GM19025 (cell line): ENCODE data around the gene KRAS.
A peak's percentile ranks its signal among the peaks of the same experiment; 100 is the strongest.
"Not testable (repeated sequence)": the region's sequence is repeated elsewhere in the genome, so short reads cannot be mapped to it uniquely, and the experiment has no call there.

Experiments used
- ATAC-seq: cut with Tn5 transposase; IDR thresholded peaks from one replicate; pipeline ENCODE4 v1.9.1; 2021; ENCODE audit warnings: mild to moderate bottlenecking, low read depth, moderate library complexity; ENCODE audit not compliant: unreplicated experiment

The KRAS gene

DNA sequence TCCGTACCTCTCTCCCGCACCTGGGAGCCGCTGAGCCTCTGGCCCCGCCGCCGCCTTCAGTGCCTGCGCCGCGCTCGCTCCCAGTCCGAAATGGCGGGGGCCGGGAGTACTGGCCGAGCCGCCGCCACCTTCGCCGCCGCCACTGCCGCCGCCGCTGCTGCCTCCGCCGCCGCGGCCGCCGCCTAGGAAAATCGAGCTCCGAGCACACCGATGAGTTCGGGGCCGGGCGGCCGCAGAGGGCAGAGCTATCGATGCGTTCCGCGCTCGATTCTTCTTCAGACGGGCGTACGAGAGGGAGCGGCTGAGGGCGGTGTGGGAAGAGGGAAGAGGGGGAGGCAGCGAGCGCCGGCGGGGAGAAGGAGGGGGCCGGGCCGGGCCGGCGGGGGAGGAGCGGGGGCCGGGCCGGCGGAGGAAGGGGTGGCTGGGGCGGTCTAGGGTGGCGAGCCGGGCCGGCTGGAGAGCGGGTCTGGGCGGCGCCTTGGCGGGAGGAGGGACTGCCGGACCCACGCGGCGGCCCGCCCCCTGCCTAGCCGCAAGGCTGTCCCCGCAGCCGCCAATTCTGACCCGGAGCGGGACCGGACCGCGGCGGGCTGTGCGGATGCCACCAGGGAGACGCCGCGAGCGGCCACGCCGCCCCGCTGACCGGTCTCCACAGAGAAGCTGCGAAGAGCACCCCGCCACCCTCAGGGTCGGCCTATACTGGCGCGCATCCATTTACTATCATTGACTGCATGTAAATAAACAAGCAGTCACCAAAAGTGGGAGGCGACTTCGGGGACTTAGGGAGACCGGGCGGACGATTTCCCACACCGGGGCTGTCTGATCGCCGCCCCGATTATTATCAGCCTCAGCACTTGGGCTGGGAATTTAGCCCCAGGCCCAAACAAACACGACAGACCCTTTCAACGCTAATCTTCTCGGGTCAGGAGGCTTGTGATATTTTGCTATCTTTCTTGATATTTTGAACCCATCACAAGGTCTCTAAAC lies at the start of gene KRAS:
Gene KRAS, minus strand, starts transcription at position 186 of the 987 bp plus-strand sequence.
- peak; percentile 82 for ATAC-seq

DNA sequence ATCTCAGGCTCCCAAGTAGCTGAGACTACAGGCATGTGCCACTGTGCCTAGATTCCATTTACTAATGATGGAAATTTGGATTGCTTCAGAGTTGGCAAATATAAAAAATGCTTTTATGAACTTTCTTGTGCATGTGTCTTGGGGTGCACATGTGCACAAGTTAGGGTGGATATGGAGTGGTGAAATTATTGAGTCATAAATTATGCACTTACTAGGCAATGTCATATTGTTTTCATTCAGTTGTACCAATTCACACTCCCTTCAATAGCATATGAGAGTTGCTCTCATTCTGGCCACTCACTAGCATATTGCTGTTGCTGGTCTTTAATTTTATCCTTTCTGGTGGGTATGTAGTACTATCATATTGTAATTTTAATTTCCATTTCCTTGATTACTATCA lies 45.7 kb upstream of the KRAS start:
- ATAC-seq, result no peak

GRCh38 chr12:25295361-25295760 lies 44.6 kb upstream of the KRAS start:
- ATAC-seq, result no peak

DNA sequence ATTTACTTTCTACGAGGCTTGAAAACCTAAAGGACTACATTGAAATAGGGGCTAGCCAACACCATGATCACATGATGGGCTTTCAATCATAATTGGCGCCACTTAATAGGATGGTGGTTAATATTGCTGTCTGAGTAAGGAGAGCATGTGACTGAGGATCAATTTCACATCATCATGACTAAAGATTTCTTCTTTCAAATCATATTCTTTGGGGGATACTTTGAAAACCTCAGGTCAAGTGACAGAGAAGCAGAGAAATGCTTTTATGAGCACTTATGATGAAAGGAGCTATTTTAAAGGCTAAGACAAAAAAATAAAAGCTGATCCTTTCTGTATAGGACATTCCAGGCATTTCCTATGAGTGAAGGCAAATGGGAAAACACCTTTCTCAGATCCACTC lies 42.9 kb upstream of the KRAS start:
- no peak for ATAC-seq

DNA sequence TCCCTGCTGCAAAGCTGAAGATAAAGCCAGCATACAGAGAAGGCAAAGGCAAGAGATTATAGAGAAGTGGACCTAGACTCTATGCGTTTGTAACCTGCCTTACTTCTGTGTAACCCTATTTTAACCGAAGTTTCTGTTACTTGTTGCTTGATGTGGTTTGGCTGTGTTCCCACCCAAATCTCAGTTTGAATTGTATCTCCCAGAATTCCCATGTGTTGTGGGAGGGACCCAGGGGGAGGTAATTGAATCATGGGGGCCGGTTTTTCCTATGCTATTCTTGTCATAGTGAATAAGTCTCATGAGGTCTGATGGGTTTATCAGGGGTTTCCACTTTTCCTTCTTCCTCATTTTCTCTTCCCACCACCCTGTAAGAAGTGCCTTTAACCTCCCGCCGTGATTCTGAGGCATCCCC lies 42.1 kb upstream of the KRAS start:
- ATAC-seq, result not testable (repeated sequence)

- no peak for ATAC-seq
Measured at GRCh38 chr12:25287610-25288009, 36.9 kb upstream of the KRAS start.

- ATAC-seq, result no peak
Measured at GRCh38 chr12:25286837-25287236, 36.1 kb upstream of the KRAS start.

DNA sequence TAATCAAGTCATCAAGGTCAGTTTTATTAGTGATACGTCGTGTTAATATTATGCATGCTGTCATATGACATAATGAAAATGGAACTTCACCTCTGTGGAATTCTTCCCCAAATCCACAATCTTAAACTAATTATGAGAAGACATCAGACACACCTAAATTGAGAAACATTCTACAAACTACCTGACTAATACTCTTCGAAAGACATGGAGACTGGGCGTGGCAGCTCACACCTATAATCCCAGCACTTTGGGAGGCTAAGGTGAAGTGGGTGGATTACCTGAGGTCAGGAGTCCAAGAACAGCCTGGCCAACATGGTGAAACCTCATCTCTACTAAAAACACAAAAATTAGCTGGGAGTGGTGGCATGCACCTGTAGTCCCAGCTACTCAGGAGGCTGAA lies 33.3 kb upstream of the KRAS start:
- no peak for ATAC-seq

GRCh38 chr12:25283006-25283405 lies 32.3 kb upstream of the KRAS start:
- no peak for ATAC-seq

DNA sequence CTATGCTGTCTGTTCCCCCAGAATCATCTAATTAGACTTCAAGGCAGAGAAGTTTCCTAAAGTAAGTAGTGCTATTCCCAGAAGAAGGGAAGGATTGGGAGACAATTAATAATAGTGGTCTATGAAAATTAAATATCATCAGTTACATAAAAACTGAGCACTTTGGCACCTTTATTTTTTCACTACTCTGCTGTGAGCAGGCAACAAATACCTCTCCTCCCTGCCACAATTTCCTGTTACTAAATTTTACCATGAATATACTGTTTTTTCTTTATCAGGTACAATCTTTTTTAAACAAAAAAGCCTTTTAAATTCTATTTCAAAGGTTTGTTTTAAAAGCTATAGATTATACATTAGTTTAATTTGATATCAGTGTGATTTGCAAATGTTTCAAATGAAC lies 29.4 kb upstream of the KRAS start:
- no peak for ATAC-seq

GRCh38 chr12:25278269-25278668 lies 27.5 kb upstream of the KRAS start:
- ATAC-seq, result no peak

DNA sequence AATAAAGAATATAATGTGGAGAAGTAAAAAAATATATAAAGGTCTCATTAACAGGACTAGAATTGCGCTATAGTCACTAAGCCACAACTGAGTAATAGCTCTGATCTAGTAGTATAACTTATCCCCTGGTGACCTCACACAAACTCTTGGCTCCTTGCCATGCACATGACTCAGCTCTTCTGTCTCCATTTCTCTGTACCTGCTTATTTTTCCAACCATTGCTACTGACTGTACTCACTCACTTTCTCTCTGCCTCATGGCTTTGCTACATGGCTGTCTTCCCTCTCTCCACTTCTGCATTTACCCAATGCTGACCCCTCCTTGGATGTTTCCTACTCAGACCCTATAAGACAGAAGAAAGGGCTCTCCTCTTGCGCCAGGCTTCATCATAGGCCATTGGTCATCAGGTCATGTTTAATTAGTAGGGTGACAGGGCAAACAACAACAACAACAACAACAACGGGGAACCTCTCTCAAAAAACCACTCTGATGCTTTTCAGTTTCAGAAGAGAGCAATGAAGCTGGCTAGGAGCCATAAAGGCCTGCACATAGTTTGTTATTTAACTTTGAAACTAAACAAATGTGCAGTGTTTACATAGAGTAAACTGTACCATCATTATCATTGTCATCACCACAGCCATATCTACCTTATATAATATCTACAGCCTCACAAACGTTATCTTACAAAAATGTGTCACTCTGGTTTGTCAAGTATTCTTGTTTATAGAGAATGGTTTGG lies 25.6 kb upstream of the KRAS start:
- no peak for ATAC-seq

- ATAC-seq, result no peak
Measured at GRCh38 chr12:25271486-25272098, 20.9 kb upstream of the KRAS start.

GRCh38 chr12:25269701-25270100 lies 19.0 kb upstream of the KRAS start:
- ATAC-seq, result peak; percentile 60

DNA sequence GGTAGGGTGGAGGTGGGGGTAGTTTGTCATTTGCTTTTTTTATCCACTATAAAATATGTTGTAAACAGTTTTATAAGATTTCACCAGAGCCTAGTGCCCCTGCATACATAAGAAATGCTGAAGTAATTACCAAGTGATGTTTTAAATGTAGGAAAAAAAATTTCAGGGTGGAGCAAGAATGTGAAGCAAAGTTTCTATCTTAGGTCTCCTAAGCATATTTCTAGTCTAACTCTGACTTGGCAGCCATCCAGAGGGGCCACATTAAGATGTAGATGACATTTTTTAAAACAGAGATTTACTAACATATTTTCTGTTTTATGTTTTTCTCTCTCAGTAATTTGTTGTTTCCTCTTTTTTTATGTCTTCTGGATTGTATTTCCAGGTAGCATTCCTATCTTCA lies 15.8 kb upstream of the KRAS start:
- ATAC-seq, result no peak

GRCh38 chr12:25264862-25265261 lies 14.1 kb upstream of the KRAS start:
- no peak for ATAC-seq

DNA sequence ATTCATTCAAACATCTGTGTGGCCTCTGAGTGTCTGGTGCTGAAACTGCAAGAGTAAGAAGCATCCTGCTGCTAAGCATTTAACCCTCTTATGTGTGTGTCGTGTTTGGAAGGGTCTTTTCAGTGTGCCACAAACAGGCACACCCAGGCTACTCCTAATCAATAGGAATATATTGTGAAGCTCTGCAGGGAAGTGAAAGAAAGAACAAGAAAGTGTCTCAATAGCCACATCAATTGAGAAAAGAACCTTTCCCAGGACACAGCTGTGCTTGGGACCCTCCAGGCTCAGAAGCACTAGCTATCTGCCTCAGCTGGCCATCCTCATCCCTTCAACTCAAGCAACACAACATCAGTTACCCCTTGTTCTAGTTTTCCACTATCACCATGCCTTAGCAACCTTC lies 13.4 kb upstream of the KRAS start:
- no peak for ATAC-seq

- no peak for ATAC-seq
Measured at GRCh38 chr12:25263594-25263993, 12.9 kb upstream of the KRAS start.

GRCh38 chr12:25262389-25263074 lies 11.8 kb upstream of the KRAS start:
- no peak for ATAC-seq

GRCh38 chr12:25257590-25258324 lies 7.0 kb upstream of the KRAS start:
- ATAC-seq, result no peak
